OCI-LY7 (cell line): Measurements from ENCODE around the gene C3. TPM values are rescaled to one million over a fixed set of nuclear protein-coding genes. Genes with fewer than 3 reads are reported as not detected.

Source experiments
- BruUV-seq: library from RNA; stranded (reverse); fragments of 400-500 nt; replicated peaks from 2 replicates; lab custom pipeline; 2021; lab: Mats Ljungman, UMichigan
- CTCF ChIA-PET: fragments of 300-600 bp; sonication (Branson Sonifier 250); formaldehyde crosslinking; loops from one replicate; lab custom pipeline; 2022; ENCODE audit warnings: antibody characterized with exemption; ENCODE audit not compliant: unreplicated experiment; lab: Charles Lee
- POLR2A ChIA-PET: fragments of 300-600 bp; sonication (Branson Sonifier 250); formaldehyde crosslinking; loops from one replicate; lab custom pipeline; 2022; ENCODE audit warnings: antibody characterized with exemption; lab: Charles Lee
- DNase-seq: peaks from one replicate; pipeline ENCODE4 v3.0.0-alpha.2; 2015; ENCODE audit warnings: low spot score
- H2AFZ ChIP-seq: fragments of 200-600 bp; sonication (generic), shearing (Covaris generic); 2 replicates; pipeline ENCODE4 v1.6.1; 2014; ENCODE audit warnings: mild to moderate bottlenecking, antibody characterized with exemption, low read length, moderate library complexity
- H3K27ac ChIP-seq: fragments of 200-600 bp; sonication (generic); 2 replicates; pipeline ENCODE4 v1.5.1; 2014; ENCODE audit warnings: mixed run types, low read depth, mild to moderate bottlenecking, moderate library complexity, low read length, inconsistent platforms; ENCODE audit not compliant: poor library complexity, severe bottlenecking
- H3K36me3 ChIP-seq: fragments of 200-600 bp; sonication (generic); 2 replicates; pipeline ENCODE4 v1.6.1; 2014; ENCODE audit warnings: mild to moderate bottlenecking, antibody characterized with exemption, low read length, moderate library complexity, mixed read lengths; ENCODE audit not compliant: insufficient read depth
- H3K4me1 ChIP-seq: fragments of 200-600 bp; sonication (generic); 2 replicates; pipeline ENCODE4 v1.5.1; 2014; ENCODE audit warnings: mild to moderate bottlenecking, low read length; ENCODE audit not compliant: insufficient read depth, poor library complexity, severe bottlenecking
- H3K4me2 ChIP-seq: fragments of 200-600 bp; sonication (generic); 2 replicates; pipeline ENCODE4 v1.6.1; 2014; ENCODE audit warnings: mild to moderate bottlenecking, low read length
- H3K4me3 ChIP-seq: fragments of 200-600 bp; sonication (generic); 2 replicates; pipeline ENCODE4 v1.5.1; 2014; ENCODE audit warnings: mild to moderate bottlenecking, low read depth, low read length; ENCODE audit not compliant: poor library complexity, severe bottlenecking
- H3K79me2 ChIP-seq: fragments of 200-600 bp; sonication (generic); 2 replicates; pipeline ENCODE4 v1.6.1; 2016; ENCODE audit warnings: low read depth, mild to moderate bottlenecking, low read length, moderate library complexity, mixed read lengths; ENCODE audit not compliant: insufficient read depth
- H3K9me2 ChIP-seq: fragments of 200-600 bp; sonication (generic); 2 replicates; pipeline ENCODE4 v1.6.1; 2016; ENCODE audit warnings: mild to moderate bottlenecking, low read length, mixed read lengths; ENCODE audit not compliant: insufficient read depth
- H3K9me3 ChIP-seq: fragments of 200-600 bp; sonication (generic); 2 replicates; pipeline ENCODE4 v1.6.1; 2014; ENCODE audit warnings: mild to moderate bottlenecking, mixed run types, low read length, mixed read lengths
- H4K20me1 ChIP-seq: fragments of 200-600 bp; sonication (generic); 2 replicates; pipeline ENCODE4 v1.6.1; 2014; ENCODE audit warnings: mild to moderate bottlenecking, antibody characterized with exemption, low read length, moderate library complexity, mixed read lengths; ENCODE audit not compliant: insufficient read depth
- CTCF ChIP-seq: fragments of 200-600 bp; sonication (generic); conservative IDR thresholded peaks from 2 replicates; pipeline ENCODE4 v1.5.1; 2014; ENCODE audit warnings: mild to moderate bottlenecking, antibody characterized with exemption, low read length, moderate library complexity, mixed read lengths
- EZH2phosphoT487 ChIP-seq: fragments of 200-600 bp; sonication (generic); IDR thresholded peaks from 2 replicates; pipeline ENCODE4 v1.6.1; 2018; ENCODE audit warnings: low read depth, borderline replicate concordance, mild to moderate bottlenecking, mixed run types, antibody characterized with exemption, low read length, moderate library complexity, mixed read lengths
- intact Hi-C: fragments of 100-400 bp; cut with micrococcal nuclease; formaldehyde crosslinking; loops from one replicate; pipeline ENCODE4 v1.10.0; 2022; ENCODE audit not compliant: unreplicated experiment
- total RNA-seq, 2 experiments: library from RNA; depleted of rRNA in 1 of 2; stranded (reverse); fragments of >200 nt in 1 of 2; shearing (Covaris generic) in 1 of 2; gene quantifications; 2 replicates each; pipeline ENCODE4 v1.2.3, GENCODE V29; 2014 to 2022

Gene C3
- total RNA-seq, 2 experiments from 2014 or later = 0.13 TPM; not detected in 1

DNA sequence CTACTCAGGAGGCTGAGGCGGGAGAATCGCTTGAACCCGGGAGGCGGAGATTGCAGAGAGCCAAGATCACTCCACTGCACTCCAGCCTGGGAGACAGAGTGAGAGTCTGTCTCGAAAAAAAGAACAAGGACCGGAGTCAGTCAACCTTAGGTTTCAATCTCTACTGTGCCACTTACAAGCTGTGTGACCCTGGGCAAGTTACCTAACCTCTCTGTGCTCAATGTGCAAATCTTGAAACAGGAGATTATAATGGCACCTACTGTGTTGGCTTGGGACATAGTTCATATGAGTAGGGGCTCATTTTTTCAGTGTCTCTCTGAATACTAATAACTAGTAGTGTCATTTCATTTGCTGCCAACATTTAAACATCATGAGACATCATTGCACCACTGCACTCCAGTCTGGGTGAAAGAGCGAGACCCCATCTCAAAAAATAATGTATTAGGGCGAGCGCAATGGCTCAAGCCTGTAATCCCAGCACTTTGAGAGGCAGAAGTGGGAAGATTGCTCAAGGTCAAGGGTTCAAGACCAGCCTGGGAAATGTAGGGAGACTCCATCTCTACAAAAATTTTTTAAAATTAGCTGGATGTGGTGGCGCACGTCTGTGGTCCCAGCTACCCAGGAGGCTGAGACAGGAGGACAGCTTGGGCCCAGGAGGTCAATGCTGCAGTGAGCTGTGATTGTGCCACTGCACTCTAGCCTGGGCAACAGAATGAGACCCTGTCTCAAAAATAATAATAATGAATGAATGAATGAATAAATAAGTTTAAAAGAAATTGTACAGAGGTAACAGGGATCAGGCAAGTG lies 5.5 kb downstream of the C3 start:
- Histone ChIP-seq H3K9me2 (no peaks in the 10 kb centered on the region), H2AFZ (no peak overlapping the region), H3K4me2 (no peak overlapping the region), H3K4me3 (no peak overlapping the region), H3K79me2 (no peaks in the 10 kb centered on the region), H3K9me3 (no peaks in the 10 kb centered on the region), H3K4me1 (peaks cover 12% of the 10 kb centered on the region), H4K20me1 (no peaks in the 10 kb centered on the region), H3K36me3 (no peaks in the 10 kb centered on the region), H3K27ac (no peak overlapping the region)
- CTCF ChIA-PET = no interaction called here
- TF ChIP-seq EZH2phosphoT487 (no peak), CTCF (no peak)
- POLR2A ChIA-PET = no interaction called here
- no TSS peak for BruUV-seq
- no peak for DNase-seq
- intact Hi-C loops = no loop called here

GRCh38 chr19:6713773-6714692 lies 6.4 kb downstream of the C3 start:
- Histone ChIP-seq H3K27ac (no peak overlapping the region), H3K4me2 (no peak overlapping the region), H3K9me2 (no peaks in the 10 kb centered on the region), H4K20me1 (no peaks in the 10 kb centered on the region), H3K4me3 (no peak overlapping the region), H3K79me2 (no peaks in the 10 kb centered on the region), H3K4me1 (peaks cover 3% of the 10 kb centered on the region), H3K36me3 (no peaks in the 10 kb centered on the region), H3K9me3 (no peaks in the 10 kb centered on the region), H2AFZ (no peak overlapping the region)
- no peak for TF ChIP-seq CTCF
- TF ChIP-seq EZH2phosphoT487 = no peak
- ChIA-PET POLR2A (no interaction called here), CTCF (no interaction called here)
- DNase-seq = no peak
- intact Hi-C loops = no loop called here
- BruUV-seq = no TSS peak
